Measurements from ENCODE around the gene ACTR1A.

- TF ChIP-seq MLX (CRISPR knock-in tag; IDR thresholded peaks at IDR 0.05) (no peak), TEAD1 (CRISPR knock-in tag; IDR thresholded peaks at IDR 0.05) (no peak), CTCF (IDR thresholded peaks at IDR 0.05) (no peak), MAX (CRISPR knock-in tag; IDR thresholded peaks at IDR 0.05) (no peak), TP53 (CRISPR knock-in tag; IDR thresholded peaks at IDR 0.05) (no peak), ARID4B (CRISPR knock-in tag; IDR thresholded peaks at IDR 0.05; ENCODE audit: borderline replicate concordance) (no peak)
Measured at GRCh38 chr10:102479651-102480050, 22.9 kb downstream of the ACTR1A start.
